Fibroblast of the aortic adventitia (primary cell): ENCODE results near the gene HOXA13. TPM values are rescaled to one million over a fixed set of nuclear protein-coding genes. Genes with fewer than 3 reads are reported as not detected.

ENCODE experiments used
- DNase-seq: peaks from one replicate; pipeline ENCODE4 v3.0.0-alpha.2; 2010; ENCODE audit warnings: low read depth
- H3K4me3 ChIP-seq: 2 replicates; pipeline ENCODE4 v1.5.1; 2011; ENCODE audit warnings: low read depth, mild to moderate bottlenecking, control low read depth, low read length, moderate library complexity
- CTCF ChIP-seq: IDR thresholded peaks from 2 replicates; pipeline ENCODE4 v1.5.1; 2011; ENCODE audit warnings: mild to moderate bottlenecking, low read length, control low read depth, inconsistent platforms; ENCODE audit not compliant: insufficient read depth
- small RNA-seq: library from RNA; depleted of rRNA; stranded (forward); fragments of <200 nt; gene quantifications from one replicate; pipeline ENCODE3, GENCODE V24; 2012
- total RNA-seq: library from RNA; depleted of rRNA; stranded (reverse); fragments of >200 nt; gene quantifications from 2 replicates; pipeline ENCODE4 v1.2.3, GENCODE V29; 2012; ENCODE audit warnings: low replicate concordance

The HOXA13 gene
- total RNA-seq, 1 donor: not detected

- TF ChIP-seq CTCF: no peak
- DNase-seq: no peak
Observed at GRCh38 chr7:27146491-27147198, 53.2 kb downstream of the HOXA13 start.

GRCh38 chr7:27145914-27146412 is 53.9 kb downstream of the HOXA13 start:
- H3K4me3 ChIP-seq: no peak overlapping the region
- no peak for DNase-seq
- no peak for TF ChIP-seq CTCF

More at GRCh38 chr7:27146491-27147198, 53.2 kb downstream of the HOXA13 start:
- H3K4me3 ChIP-seq: no peak overlapping the region

- no peak overlapping the region for H3K4me3 ChIP-seq
- no peak for DNase-seq
- no peak for TF ChIP-seq CTCF
Observed at GRCh38 chr7:27145165-27145913, 54.6 kb downstream of the HOXA13 start.

GRCh38 chr7:27144781-27145164 is 55.1 kb downstream of the HOXA13 start:
- DNase-seq: no peak
- no peak for TF ChIP-seq CTCF
- H3K4me3 ChIP-seq: no peak overlapping the region

Small RNAs within 50 kb of the gene (small RNA-seq; reads per million reads assigned to genes)
- gene AC004080.5 (not detected), gene RF02140 (not detected), gene RF02141 (not detected)

Other genes starting within 250 kb of the HOXA13 start
- gene HOXA1, start 104.1 kb downstream of the HOXA13 start, total RNA-seq: 0.72 TPM in 1 of 2 replicates, not detected in the other
- 0.16 and 3.6 TPM in 2 replicates for gene HOXA2, start 97.4 kb downstream of the HOXA13 start, total RNA-seq
- gene HOXA4, start 69.3 kb downstream of the HOXA13 start, total RNA-seq: 0.57 and 0.99 TPM in 2 replicates
- gene HOXA5, start 56.4 kb downstream of the HOXA13 start, total RNA-seq: 0.72 and 2.4 TPM in 2 replicates
- gene HOXA6, start 52.3 kb downstream of the HOXA13 start, total RNA-seq: not detected in 2 replicates
- 1.2 and 3.5 TPM in 2 replicates for gene HOXA3, start 47.5 kb downstream of the HOXA13 start, total RNA-seq
- not detected in 2 replicates for gene HOXA7, start 43.4 kb downstream of the HOXA13 start, total RNA-seq
- not detected in 2 replicates for gene HOXA9, start 34.6 kb downstream of the HOXA13 start, total RNA-seq
- gene HOXA10, start 25.8 kb downstream of the HOXA13 start, total RNA-seq: 0.08 TPM in 1 of 2 replicates, not detected in the other
- not detected in 2 replicates for gene HOXA11, start 14.9 kb downstream of the HOXA13 start, total RNA-seq
- not detected in 2 replicates for gene EVX1, start 42.7 kb upstream of the HOXA13 start, total RNA-seq